Measurements from ENCODE around the gene PARM1. TPM values are rescaled to one million over a fixed set of nuclear protein-coding genes. Genes with fewer than 3 reads are reported as not detected.

Gene PARM1
- total and polyA plus RNA-seq, 2 experiments from 2014 or later = 4.9 to 10.4 TPM

DNA sequence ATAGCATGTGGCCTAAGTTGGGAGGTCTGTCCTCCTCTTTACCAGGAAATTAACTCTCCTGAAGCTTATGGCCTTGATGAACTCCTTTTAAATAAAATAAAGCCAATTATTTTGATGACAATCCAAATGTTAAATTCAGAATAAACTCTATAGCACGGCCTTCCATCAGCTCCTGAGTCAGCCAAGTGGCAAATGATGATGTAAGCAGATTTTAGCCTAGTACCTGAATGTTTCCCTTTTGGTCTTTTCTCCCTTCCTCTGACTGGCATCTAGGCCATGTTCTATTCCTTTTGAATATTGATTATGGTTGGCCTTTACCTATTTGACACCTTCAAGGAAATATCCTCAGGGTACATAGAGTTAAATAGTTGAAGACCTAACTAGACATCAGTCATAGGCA, 76.2 kb downstream of the PARM1 start (continued):
- no peak for TF ChIP-seq ZNF462 (CRISPR knock-in tag; IDR thresholded peaks at IDR 0.05)

- peaks cover 18% of the 10 kb centered on the region for H3K9me3 Mint-ChIP-seq
- no peak overlapping the region for H3K4me3 ChIP-seq
- H3K9me2 ChIP-seq (ENCODE audit: insufficient read depth) = peaks cover 9% of the 10 kb centered on the region
- no peak overlapping the region for H2AFZ ChIP-seq
- H3K4me2 ChIP-seq = no peak overlapping the region
- peaks cover 12% of the 10 kb centered on the region for H3K4me1 Mint-ChIP-seq
- no peaks in the 10 kb centered on the region for H3F3A ChIP-seq (replicated peaks; ENCODE audit: low read depth)
- no peaks in the 10 kb centered on the region for H4K20me1 ChIP-seq (replicated peaks; ENCODE audit: insufficient read depth)
- no peak overlapping the region for H3K27ac Mint-ChIP-seq
- peaks cover 25% of the 10 kb centered on the region for H3K36me3 Mint-ChIP-seq (ENCODE audit: low read depth)
- ATAC-seq (no peak), DNase-seq (ENCODE audit: low spot score) (no peak)
- H3K36me3 ChIP-seq (ENCODE audit: insufficient read depth) = no peaks in the 10 kb centered on the region
- no peak overlapping the region for H3K4me3 Mint-ChIP-seq
- H3K27me3 Mint-ChIP-seq (ENCODE audit: insufficient read depth, low read depth, poor library complexity) = peaks cover 5% of the 10 kb centered on the region
- H3K79me2 ChIP-seq (replicated peaks; ENCODE audit: insufficient read depth) = no peaks in the 10 kb centered on the region
- H3K27me3 ChIP-seq (ENCODE audit: insufficient read depth) = no peaks in the 10 kb centered on the region
- H3K27ac ChIP-seq (ENCODE audit: low read depth) = no peak overlapping the region
- H3K4me1 ChIP-seq (ENCODE audit: insufficient read depth) = 0 out of 2 replicates have a peak, but pooled peaks cover 14% of the 10 kb centered on the region
- TF ChIP-seq ZNF462 (CRISPR knock-in tag; IDR thresholded peaks at IDR 0.05) (no peak), ZNF114 (CRISPR knock-in tag; IDR thresholded peaks at IDR 0.05) (no peak), EZH2 (IDR thresholded peaks at IDR 0.05; ENCODE audit: low read depth, unreplicated experiment) (no peak), NANOG (IDR thresholded peaks at IDR 0.05; ENCODE audit: borderline replicate concordance) (no peak), JUNB (IDR thresholded peaks at IDR 0.05; ENCODE audit: unreplicated experiment) (no peak)
- TF ChIP-seq, protein P1, sequence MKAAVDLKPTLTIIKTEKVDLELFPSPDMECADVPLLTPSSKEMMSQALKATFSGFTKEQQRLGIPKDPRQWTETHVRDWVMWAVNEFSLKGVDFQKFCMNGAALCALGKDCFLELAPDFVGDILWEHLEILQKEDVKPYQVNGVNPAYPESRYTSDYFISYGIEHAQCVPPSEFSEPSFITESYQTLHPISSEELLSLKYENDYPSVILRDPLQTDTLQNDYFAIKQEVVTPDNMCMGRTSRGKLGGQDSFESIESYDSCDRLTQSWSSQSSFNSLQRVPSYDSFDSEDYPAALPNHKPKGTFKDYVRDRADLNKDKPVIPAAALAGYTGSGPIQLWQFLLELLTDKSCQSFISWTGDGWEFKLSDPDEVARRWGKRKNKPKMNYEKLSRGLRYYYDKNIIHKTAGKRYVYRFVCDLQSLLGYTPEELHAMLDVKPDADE (IDR thresholded peaks at IDR 0.05) = no peak
These were observed 78.3 kb downstream of the PARM1 start for GRCh38 chr4:75011131-75011795.
